H9 (cell line): ENCODE data around the gene NAPG. TPM values are rescaled to one million over a fixed set of nuclear protein-coding genes. Genes with fewer than 3 reads are reported as not detected.

Experiments used
- DNase-seq: peaks from one replicate; pipeline ENCODE4 v3.0.0-alpha.2; 2017
- H2AFZ ChIP-seq: one replicate; pipeline ENCODE4 v1.6.1; 2013; ENCODE audit warnings: mild to moderate bottlenecking, low read length, control low read depth, moderate library complexity
- H2AK5ac ChIP-seq: 2 replicates; pipeline ENCODE4 v1.6.1; 2013; ENCODE audit warnings: low read length, control low read depth, mixed read lengths; ENCODE audit not compliant: insufficient read length
- H2BK120ac ChIP-seq: one replicate; pipeline ENCODE4 v1.6.1; 2013; ENCODE audit warnings: low read depth, mild to moderate bottlenecking, low read length, control low read depth, inconsistent platforms; ENCODE audit not compliant: poor library complexity, severe bottlenecking
- H2BK12ac ChIP-seq: 2 replicates; pipeline ENCODE4 v1.6.1; 2013; ENCODE audit warnings: low read length, control low read depth, mixed read lengths, low read depth; ENCODE audit not compliant: insufficient read length
- H2BK15ac ChIP-seq: 2 replicates; pipeline ENCODE4 v1.6.1; 2013; ENCODE audit warnings: low read depth, low read length, control low read depth
- H2BK20ac ChIP-seq: one replicate; pipeline ENCODE4 v1.6.1; 2013; ENCODE audit warnings: low read depth, mild to moderate bottlenecking, low read length, control low read depth, inconsistent platforms; ENCODE audit not compliant: poor library complexity, severe bottlenecking
- H2BK5ac ChIP-seq: 2 replicates; pipeline ENCODE4 v1.6.1; 2013; ENCODE audit warnings: low read length, control low read depth, mixed read lengths; ENCODE audit not compliant: insufficient read length
- H3K14ac ChIP-seq: 2 replicates; pipeline ENCODE4 v1.6.1; 2013; ENCODE audit warnings: low read length, control low read depth; ENCODE audit not compliant: insufficient read depth
- H3K18ac ChIP-seq: 2 replicates; pipeline ENCODE4 v1.6.1; 2013; ENCODE audit warnings: low read depth, mild to moderate bottlenecking, mixed read lengths, low read length, control low read depth; ENCODE audit not compliant: insufficient read length
- H3K23ac ChIP-seq: 2 replicates; pipeline ENCODE4 v1.6.1; 2013; ENCODE audit warnings: low read length, control low read depth, mixed read lengths, low read depth; ENCODE audit not compliant: insufficient read length
- H3K23me2 ChIP-seq: 2 replicates; pipeline ENCODE4 v1.6.1; 2013; ENCODE audit warnings: low read depth, mild to moderate bottlenecking, mixed read lengths, low read length, control low read depth; ENCODE audit not compliant: insufficient read length, poor library complexity, severe bottlenecking
- H3K27ac ChIP-seq: 2 replicates; pipeline ENCODE4 v1.5.1; 2013; ENCODE audit warnings: low read length, control low read depth, mixed read lengths, low read depth; ENCODE audit not compliant: insufficient read length
- H3K27me3 ChIP-seq: 2 replicates; pipeline ENCODE4 v1.6.1; 2013; ENCODE audit warnings: low read length, control low read depth, inconsistent platforms; ENCODE audit not compliant: insufficient read depth
- H3K4ac ChIP-seq: 2 replicates; pipeline ENCODE4 v1.6.1; 2013; ENCODE audit warnings: low read depth, mild to moderate bottlenecking, control low read depth, inconsistent platforms, low read length, moderate library complexity
- H3K4me1 ChIP-seq: 2 replicates; pipeline ENCODE4 v1.6.1; 2013; ENCODE audit warnings: low read length, control low read depth, inconsistent platforms; ENCODE audit not compliant: insufficient read depth
- H3K4me2 ChIP-seq: 2 replicates; pipeline ENCODE4 v1.6.1; 2013; ENCODE audit warnings: low read length, control low read depth, mixed read lengths; ENCODE audit not compliant: insufficient read length, insufficient read depth
- H3K56ac ChIP-seq: 2 replicates; pipeline ENCODE4 v1.6.1; 2013; ENCODE audit warnings: low read depth, mild to moderate bottlenecking, mixed read lengths, low read length, control low read depth; ENCODE audit not compliant: insufficient read length
- H3K79me1 ChIP-seq: 2 replicates; pipeline ENCODE4 v1.6.1; 2013; ENCODE audit warnings: low read depth, mild to moderate bottlenecking, moderate library complexity, low read length, control low read depth, inconsistent platforms; ENCODE audit not compliant: insufficient read depth, poor library complexity, severe bottlenecking
- H3K79me2 ChIP-seq: 2 replicates; pipeline ENCODE4 v1.6.1; 2013; ENCODE audit warnings: low read length, control low read depth, inconsistent platforms; ENCODE audit not compliant: insufficient read depth
- H3K9ac ChIP-seq: 2 replicates; pipeline ENCODE4 v1.6.1; 2013; ENCODE audit warnings: low read length, control low read depth, mixed read lengths; ENCODE audit not compliant: insufficient read length; ENCODE audit errors: extremely low read depth
- H3K9me3 ChIP-seq: one replicate; pipeline ENCODE4 v1.6.1; 2013; ENCODE audit warnings: low read depth, low read length, inconsistent platforms; ENCODE audit not compliant: control insufficient read depth
- H3T11ph ChIP-seq: one replicate; pipeline ENCODE4 v1.6.1; 2013; ENCODE audit warnings: mild to moderate bottlenecking, low read length, control low read depth, inconsistent platforms
- H4K20me1 ChIP-seq: one replicate; pipeline ENCODE4 v1.6.1; 2013; ENCODE audit not compliant: control insufficient read depth, insufficient read length, insufficient read depth
- H4K5ac ChIP-seq: 2 replicates; pipeline ENCODE4 v1.6.1; 2013; ENCODE audit warnings: low read depth, mild to moderate bottlenecking, mixed read lengths, low read length, control low read depth; ENCODE audit not compliant: insufficient read length
- H4K8ac ChIP-seq: replicated peaks from 2 replicates; pipeline ENCODE4 v1.6.1; 2013; ENCODE audit warnings: low read length, control low read depth, mixed read lengths, low read depth; ENCODE audit not compliant: insufficient read length
- H4K91ac ChIP-seq: 2 replicates; pipeline ENCODE4 v1.6.1; 2013; ENCODE audit warnings: low read depth, mild to moderate bottlenecking, moderate library complexity, mixed read lengths, low read length, control low read depth; ENCODE audit not compliant: insufficient read length
- H3K27ac Mint-ChIP-seq, 3 experiments: 2 replicates in 2 of 3; 3 replicates in 1 of 3; pipeline ENCODE4 v1.8.0; 2020 to 2021; ENCODE audit warnings: mixed read lengths in 3 of 3, mild to moderate bottlenecking in 1 of 3, moderate library complexity in 1 of 3
- H3K27me3 Mint-ChIP-seq: 2 replicates; pipeline ENCODE4 v1.8.0; 2021; ENCODE audit warnings: low read depth, mild to moderate bottlenecking, moderate library complexity, mixed read lengths
- H3K36me3 Mint-ChIP-seq, 3 experiments: 2 replicates in 2 of 3; 3 replicates in 1 of 3; pipeline ENCODE4 v1.8.0; 2020 to 2021; ENCODE audit warnings: low read depth in 3 of 3, mixed read lengths in 3 of 3; ENCODE audit not compliant: insufficient read depth in 1 of 3
- H3K4me1 Mint-ChIP-seq, 2 experiments: 2 replicates each; pipeline ENCODE4 v1.8.0; 2020; ENCODE audit warnings: mixed read lengths in 2 of 2
- H3K4me3 Mint-ChIP-seq, 2 experiments: 2 replicates in 1 of 2; 3 replicates in 1 of 2; pipeline ENCODE4 v1.8.0; 2020 to 2021; ENCODE audit warnings: mild to moderate bottlenecking in 2 of 2, mixed read lengths in 2 of 2, moderate library complexity in 1 of 2
- H3K9me3 Mint-ChIP-seq, 2 experiments: 2 replicates in 1 of 2; 3 replicates in 1 of 2; pipeline ENCODE4 v1.8.0; 2020; ENCODE audit warnings: mild to moderate bottlenecking in 2 of 2, mixed read lengths in 2 of 2, moderate library complexity in 1 of 2
- WGBS: extraction: QIAGEN DNeasy Blood & Tissue Kit; methylation state at CpG from one replicate; pipeline ENCODE4 v1.1.7; 2013; ENCODE audit warnings: missing lambda C conversion rate, low lambda C conversion rate, mixed read lengths; ENCODE audit not compliant: insufficient read length; ENCODE audit errors: extremely low coverage; 5-methylcytosine and 5-hydroxymethylcytosine counted together
- total RNA-seq: library from RNA; stranded (reverse); gene quantifications from 2 replicates; pipeline ENCODE4 v1.2.1, GENCODE V29; 2021
- TF ChIP-seq, protein P1 (sequence below): fragments of 200-600 bp; sonication (generic); conservative IDR thresholded peaks from 3 replicates; pipeline ENCODE4 v1.8.0; 2021; ENCODE audit warnings: antibody characterized with exemption, mild to moderate bottlenecking

NAPG gene
- total RNA-seq, 1 experiment from 2014 or later = 30.9 TPM

GRCh38 chr18:10585260-10585659 lies 59.4 kb downstream of the NAPG start:
- Mint-ChIP-seq H3K36me3 (peaks cover 2 to 12% (median 7%) of the 10 kb centered on the region in 3 experiments; a peak in 5 of 7 replicates), H3K27me3 (no peaks in the 10 kb centered on the region; the same call in 1 of the 2 replicates), H3K4me1 (no peaks in the 10 kb centered on the region), H3K4me3 (no peak overlapping the region), H3K9me3 (peaks cover 7 to 9% of the 10 kb centered on the region in 2 experiments), H3K27ac (no peak overlapping the region)
- no peaks in the 10 kb centered on the region for H3K4me1 ChIP-seq
- H2BK15ac ChIP-seq = no peak overlapping the region
- H4K91ac ChIP-seq = no peak overlapping the region
- no peak overlapping the region for H2AFZ ChIP-seq
- no peaks in the 10 kb centered on the region for H3K23me2 ChIP-seq
- no peaks in the 10 kb centered on the region for H3K79me2 ChIP-seq
- H2BK120ac ChIP-seq = no peak overlapping the region
- H2BK20ac ChIP-seq = no peak overlapping the region
- H3K14ac ChIP-seq = no peak overlapping the region
- peaks cover 2% of the 10 kb centered on the region for H3K9me3 ChIP-seq
- H3K56ac ChIP-seq = no peak overlapping the region
- no peak overlapping the region for H3K4ac ChIP-seq
- no peaks in the 10 kb centered on the region for H4K20me1 ChIP-seq
- H3K27ac ChIP-seq = no peak overlapping the region
- H3K23ac ChIP-seq = no peak overlapping the region
- no peaks in the 10 kb centered on the region for H3K79me1 ChIP-seq
- no peak overlapping the region for H2BK5ac ChIP-seq
- H3T11ph ChIP-seq = no peak overlapping the region
- H4K5ac ChIP-seq = no peak overlapping the region
- no peak overlapping the region for H3K18ac ChIP-seq
- H2AK5ac ChIP-seq = no peak overlapping the region
- no peak overlapping the region for H2BK12ac ChIP-seq
- no peak overlapping the region for H4K8ac ChIP-seq
- TF ChIP-seq, protein P1, sequence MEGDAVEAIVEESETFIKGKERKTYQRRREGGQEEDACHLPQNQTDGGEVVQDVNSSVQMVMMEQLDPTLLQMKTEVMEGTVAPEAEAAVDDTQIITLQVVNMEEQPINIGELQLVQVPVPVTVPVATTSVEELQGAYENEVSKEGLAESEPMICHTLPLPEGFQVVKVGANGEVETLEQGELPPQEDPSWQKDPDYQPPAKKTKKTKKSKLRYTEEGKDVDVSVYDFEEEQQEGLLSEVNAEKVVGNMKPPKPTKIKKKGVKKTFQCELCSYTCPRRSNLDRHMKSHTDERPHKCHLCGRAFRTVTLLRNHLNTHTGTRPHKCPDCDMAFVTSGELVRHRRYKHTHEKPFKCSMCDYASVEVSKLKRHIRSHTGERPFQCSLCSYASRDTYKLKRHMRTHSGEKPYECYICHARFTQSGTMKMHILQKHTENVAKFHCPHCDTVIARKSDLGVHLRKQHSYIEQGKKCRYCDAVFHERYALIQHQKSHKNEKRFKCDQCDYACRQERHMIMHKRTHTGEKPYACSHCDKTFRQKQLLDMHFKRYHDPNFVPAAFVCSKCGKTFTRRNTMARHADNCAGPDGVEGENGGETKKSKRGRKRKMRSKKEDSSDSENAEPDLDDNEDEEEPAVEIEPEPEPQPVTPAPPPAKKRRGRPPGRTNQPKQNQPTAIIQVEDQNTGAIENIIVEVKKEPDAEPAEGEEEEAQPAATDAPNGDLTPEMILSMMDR = no peak
- no peaks in the 10 kb centered on the region for H3K27me3 ChIP-seq
- WGBS = no CpG with 5 or more reads among the region's 1 CpG
- no peak overlapping the region for H3K4me2 ChIP-seq
- H3K9ac ChIP-seq = no peak overlapping the region
- no peak for DNase-seq
